ENCODE data around the gene CAPZA2. TPM values are rescaled to one million over a fixed set of nuclear protein-coding genes. Genes with fewer than 3 reads are reported as not detected.

Gene CAPZA2
- total RNA-seq, 4 donors from 2014 or later: 45.0 to 61.2 (median 52.5) TPM

GRCh38 chr7:116836911-116837310, 25.5 kb upstream of the CAPZA2 start:
- H3K4me3 ChIP-seq (ENCODE audit: low read depth, poor library complexity, severe bottlenecking): no peak overlapping the region
- intact Hi-C loops (cut with DNase I; ENCODE audit: low total_unique reads): no loop called here
- WGBS, 2 donors: 53 to 63% methylated on average over 4 of the region's 4 CpGs
- TF ChIP-seq CTCF (IDR thresholded peaks at IDR 0.05) (no peak), POLR2A (IDR thresholded peaks at IDR 0.05) (no peak)
- no peak for DNase-seq (ENCODE audit: low spot score in 2 of 2)

- no peak overlapping the region for H3K4me3 ChIP-seq (ENCODE audit: low read depth, poor library complexity, severe bottlenecking)
- intact Hi-C loops (cut with DNase I; ENCODE audit: low total_unique reads): no loop called here
- WGBS, 2 donors: 76 to 79% methylated on average over 3 of the region's 3 CpGs
- no peak for DNase-seq (ENCODE audit: low spot score in 2 of 2)
- TF ChIP-seq CTCF (IDR thresholded peaks at IDR 0.05) (no peak), POLR2A (IDR thresholded peaks at IDR 0.05) (no peak)
Measured at GRCh38 chr7:116837586-116837985, 24.8 kb upstream of the CAPZA2 start.

GRCh38 chr7:116840256-116840655, 22.1 kb upstream of the CAPZA2 start:
- WGBS, 2 donors: 63 to 68% methylated on average over 5 of the region's 5 CpGs
- TF ChIP-seq POLR2A (IDR thresholded peaks at IDR 0.05): no peak
- no peak for TF ChIP-seq CTCF (IDR thresholded peaks at IDR 0.05)
- H3K4me3 ChIP-seq (ENCODE audit: low read depth, poor library complexity, severe bottlenecking): no peak overlapping the region
- intact Hi-C loops (cut with DNase I; ENCODE audit: low total_unique reads): no loop called here
- no peak for DNase-seq (ENCODE audit: low spot score in 2 of 2)

GRCh38 chr7:116842371-116842770, 20.0 kb upstream of the CAPZA2 start:
- intact Hi-C loops (cut with DNase I; ENCODE audit: low total_unique reads): no loop called here
- H3K4me3 ChIP-seq (ENCODE audit: low read depth, poor library complexity, severe bottlenecking): no peak overlapping the region
- DNase-seq (ENCODE audit: low spot score in 2 of 2): no peak
- TF ChIP-seq POLR2A (IDR thresholded peaks at IDR 0.05): no peak
- WGBS, 2 donors: 69 to 87% methylated on average over 1 of the region's 1 CpG

- TF ChIP-seq CTCF (IDR thresholded peaks at IDR 0.05) (no peak), POLR2A (IDR thresholded peaks at IDR 0.05) (no peak)
- intact Hi-C loops (cut with DNase I; ENCODE audit: low total_unique reads): no loop called here
- 44 to 46% methylated on average over 4 of the region's 4 CpGs for WGBS, 2 donors
- H3K4me3 ChIP-seq (ENCODE audit: low read depth, poor library complexity, severe bottlenecking): no peak overlapping the region
- peak in 1 of 2 donors; percentile 32 for DNase-seq (ENCODE audit: low spot score in 2 of 2)
Measured at GRCh38 chr7:116843378-116843777, 19.0 kb upstream of the CAPZA2 start.

- TF ChIP-seq POLR2A (IDR thresholded peaks at IDR 0.05) (no peak), CTCF (IDR thresholded peaks at IDR 0.05) (no peak)
- H3K4me3 ChIP-seq (ENCODE audit: low read depth, poor library complexity, severe bottlenecking): no peak overlapping the region
- WGBS, 2 donors: 84 to 92% methylated on average over 5 of the region's 5 CpGs
- intact Hi-C loops (cut with DNase I; ENCODE audit: low total_unique reads): no loop called here
- DNase-seq (ENCODE audit: low spot score in 2 of 2): no peak
Measured at GRCh38 chr7:116851175-116851574, 11.2 kb upstream of the CAPZA2 start.
